Motor neuron (in vitro differentiated cells): ENCODE measurements around the gene ADAD2. TPM values are rescaled to one million over a fixed set of nuclear protein-coding genes. Genes with fewer than 3 reads are reported as not detected.
A peak's percentile ranks its signal among the peaks of the same experiment; 100 is the strongest.

Source experiments
- ATAC-seq, 8 experiments: fragments of 200-7000 bp; cut with Tn5 transposase; replicated peaks in 6 of 8; 2 replicates each; pipeline ENCODE4 v1.8.0; 2021; ENCODE audit warnings: mild to moderate bottlenecking in 8 of 8, moderate library complexity in 8 of 8
- H3K27ac ChIP-seq, 2 donors: fragments of 250-450 bp; sonication (Bioruptor Pico); 2 replicates each; pipeline ENCODE4 v1.9.0; 2021; ENCODE audit warnings: antibody characterized with exemption in 2 of 2, mild to moderate bottlenecking in 2 of 2, moderate library complexity in 1 of 2
- H3K4me1 ChIP-seq, 2 donors: fragments of 250-450 bp; sonication (Bioruptor Pico); replicated peaks in 1 of 2; 2 replicates each; pipeline ENCODE4 v1.6.1; 2021; ENCODE audit warnings: antibody characterized with exemption in 2 of 2, mild to moderate bottlenecking in 2 of 2, moderate library complexity in 1 of 2
- H3K4me3 ChIP-seq, 5 donors: fragments of 250-450 bp; sonication (Bioruptor Pico); 2 replicates each; pipeline ENCODE4 v1.9.0; 2021; ENCODE audit warnings: antibody characterized with exemption in 5 of 5, mild to moderate bottlenecking in 5 of 5, moderate library complexity in 4 of 5
- WGBS, 10 experiments: fragments of 450-650 bp; shearing (Covaris generic); methylation state at CpG; one replicate each; pipeline ENCODE4 v1.0.0; 2022; 5-methylcytosine and 5-hydroxymethylcytosine counted together
- in situ Hi-C, 9 experiments: fragments of 400-800 bp; cut with MboI; loops; one replicate each; pipeline ENCODE4 v1.15.0; 2021; ENCODE audit warnings: low sequenced_read_pairs in 9 of 9, low pct_unique_long_range_greater_than_20kb in 2 of 9; ENCODE audit not compliant: unreplicated experiment in 9 of 9
- total RNA-seq, 8 experiments: library from RNA; unstranded; fragments of 300-600 nt; gene quantifications; 2 replicates each; pipeline versions ENCODE4 v1.2.3 to v1.2.4, GENCODE V29; 2022

Gene ADAD2
- total RNA-seq, 8 experiments from 2014 or later: 0.05 to 2.1 (median 0.81) TPM; not detected in 3

GRCh38 chr16:84220851-84221250 is 29.9 kb downstream of the ADAD2 start:
- H3K27ac ChIP-seq: no peak overlapping the region
- in situ Hi-C loops: no loop called here
- WGBS, 10 experiments: 0 to 100% (median 60%) methylated on average over 1 of the region's 1 CpG; no CpG with 5 or more reads in 6 of the 10 experiments
- peak; percentile 39 to 87 (median 82) for ATAC-seq
- H3K4me3 ChIP-seq: no peak overlapping the region
- peaks cover 0 to 5% of the 10 kb centered on the region in 2 donors for H3K4me1 ChIP-seq

- no peak overlapping the region for H3K27ac ChIP-seq
- peaks cover 10 to 18% of the 10 kb centered on the region in 2 donors for H3K4me1 ChIP-seq
- no peak for ATAC-seq
- in situ Hi-C loops: no loop called here
- no peak overlapping the region for H3K4me3 ChIP-seq
- WGBS, 10 experiments: 29 to 100% (median 77%) methylated on average over 1 to 4 of the region's 4 CpGs; no CpG with 5 or more reads in 3 of the 10 experiments
Observed at GRCh38 chr16:84223456-84223855, 32.5 kb downstream of the ADAD2 start.

- Histone ChIP-seq H3K4me3 (no peak overlapping the region), H3K27ac (no peak overlapping the region), H3K4me1 (peaks cover 10 to 21% of the 10 kb centered on the region in 2 donors)
- in situ Hi-C loops: no loop called here
- no peak for ATAC-seq
- WGBS, 10 experiments: 17 to 100% (median 100%) methylated on average over 1 to 3 of the region's 3 CpGs; no CpG with 5 or more reads in 3 of the 10 experiments
Observed at GRCh38 chr16:84224554-84224953, 33.6 kb downstream of the ADAD2 start.

GRCh38 chr16:84225126-84225525 is 34.2 kb downstream of the ADAD2 start:
- H3K4me3 ChIP-seq: no peak overlapping the region
- no peak for ATAC-seq
- H3K27ac ChIP-seq: no peak overlapping the region
- 33 to 100% (median 93%) methylated on average over 1 to 2 of the region's 3 CpGs; no CpG with 5 or more reads in 6 of the 10 experiments for WGBS, 10 experiments
- peaks cover 10 to 21% of the 10 kb centered on the region in 2 donors for H3K4me1 ChIP-seq
- in situ Hi-C loops: no loop called here

GRCh38 chr16:84225571-84225970 is 34.6 kb downstream of the ADAD2 start:
- in situ Hi-C loops: no loop called here
- WGBS, 10 experiments: 53 to 100% (median 80%) methylated on average over 1 to 3 of the region's 7 CpGs; no CpG with 5 or more reads in 5 of the 10 experiments
- Histone ChIP-seq H3K4me1 (peaks cover 10 to 21% of the 10 kb centered on the region in 2 donors), H3K4me3 (no peak overlapping the region), H3K27ac (no peak overlapping the region)
- ATAC-seq: no peak

GRCh38 chr16:84226026-84226425 is 35.1 kb downstream of the ADAD2 start:
- 0 to 100% (median 80%) methylated on average over 1 to 7 of the region's 8 CpGs; no CpG with 5 or more reads in 1 of the 10 experiments for WGBS, 10 experiments
- Histone ChIP-seq H3K4me3 (no peak overlapping the region), H3K4me1 (peaks cover 10 to 18% of the 10 kb centered on the region in 2 donors), H3K27ac (no peak overlapping the region)
- in situ Hi-C loops: no loop called here
- no peak for ATAC-seq

- Histone ChIP-seq H3K27ac (peak overlapping the region in 1 of 2 donors; percentile 78), H3K4me3 (no peak overlapping the region), H3K4me1 (peaks cover 10 to 16% of the 10 kb centered on the region in 2 donors)
- WGBS, 10 experiments: 20 to 93% (median 87%) methylated on average over 1 to 6 of the region's 6 CpGs; no CpG with 5 or more reads in 1 of the 10 experiments
- no peak for ATAC-seq
- in situ Hi-C loops: no loop called here
Observed at GRCh38 chr16:84227548-84227947, 36.6 kb downstream of the ADAD2 start.

GRCh38 chr16:84228256-84228838 is 37.4 kb downstream of the ADAD2 start:
- peak overlapping the region in 1 of 2 donors; percentile 78 for H3K27ac ChIP-seq
- H3K4me1 ChIP-seq: peaks cover 10 to 16% of the 10 kb centered on the region in 2 donors
- H3K4me3 ChIP-seq: no peak overlapping the region
- in situ Hi-C loops: no loop called here
- peak; percentile 66 to 95 (median 94) for ATAC-seq
- WGBS, 10 experiments: no CpG with 5 or more reads among the region's 18 CpGs

GRCh38 chr16:84229471-84229870 is 38.5 kb downstream of the ADAD2 start:
- no peak for ATAC-seq
- Histone ChIP-seq H3K4me1 (peaks cover 14 to 19% of the 10 kb centered on the region in 2 donors), H3K27ac (peak overlapping the region in 1 of 2 donors; percentile 78), H3K4me3 (no peak overlapping the region)
- in situ Hi-C loops: no loop called here
- 75 to 90% (median 76%) methylated on average over 2 to 5 of the region's 11 CpGs; no CpG with 5 or more reads in 7 of the 10 experiments for WGBS, 10 experiments

GRCh38 chr16:84232060-84232459 is 41.1 kb downstream of the ADAD2 start:
- H3K27ac ChIP-seq: no peak overlapping the region
- H3K4me3 ChIP-seq: no peak overlapping the region
- no peak for ATAC-seq
- WGBS, 10 experiments: 34 to 100% (median 80%) methylated on average over 2 to 3 of the region's 5 CpGs; no CpG with 5 or more reads in 5 of the 10 experiments
- peaks cover 29 to 30% of the 10 kb centered on the region in 2 donors for H3K4me1 ChIP-seq
- in situ Hi-C loops: no loop called here

GRCh38 chr16:84232969-84233368 is 42.0 kb downstream of the ADAD2 start:
- H3K4me3 ChIP-seq: no peak overlapping the region
- no peak for ATAC-seq
- 52 to 100% (median 80%) methylated on average over 1 to 3 of the region's 5 CpGs; no CpG with 5 or more reads in 7 of the 10 experiments for WGBS, 10 experiments
- in situ Hi-C loops: no loop called here
- H3K4me1 ChIP-seq: peaks cover 22 to 24% of the 10 kb centered on the region in 2 donors
- H3K27ac ChIP-seq: no peak overlapping the region

- in situ Hi-C loops: no loop called here
- WGBS, 10 experiments: 36 to 100% (median 80%) methylated on average over 1 to 8 of the region's 9 CpGs
- peaks cover 14 to 19% of the 10 kb centered on the region in 2 donors for H3K4me1 ChIP-seq
- no peak for ATAC-seq
- no peak overlapping the region for H3K27ac ChIP-seq
- no peak overlapping the region for H3K4me3 ChIP-seq
Observed at GRCh38 chr16:84233748-84234147, 42.8 kb downstream of the ADAD2 start.

- H3K27ac ChIP-seq: peak overlapping the region; percentile 4 to 45
- H3K4me3 ChIP-seq: no peak overlapping the region
- H3K4me1 ChIP-seq: peaks cover 16 to 20% of the 10 kb centered on the region in 2 donors
- WGBS, 10 experiments: 20 to 97% (median 55%) methylated on average over 1 to 15 of the region's 21 CpGs; no CpG with 5 or more reads in 3 of the 10 experiments
- ATAC-seq: peak in 5 of 8 experiments; percentile 66 to 86 (median 78)
- in situ Hi-C loops: no loop called here
Observed at GRCh38 chr16:84234321-84235241, 43.6 kb downstream of the ADAD2 start.
